Renal cortex interstitium (tissue), 11 donors: ENCODE data around the gene ABCG1. TPM values are rescaled to one million over a fixed set of nuclear protein-coding genes. Genes with fewer than 3 reads are reported as not detected.
"Not testable (repeated sequence)": the region's sequence is repeated elsewhere in the genome, so short reads cannot be mapped to it uniquely, and the experiment has no call there.

ENCODE experiments used
- DNase-seq, 11 donors: peaks; one replicate each; pipeline ENCODE4 v3.0.0-alpha.2; 2013; ENCODE audit warnings: low read depth in 9 of 11, low spot score in 4 of 11; ENCODE audit errors: extremely low read depth in 1 of 11
- polyA plus RNA-seq, 3 donors: library from polyadenylated mRNA; unstranded; fragments of 120-200 nt; gene quantifications; one replicate each; pipeline ENCODE4 v1.2.1, GENCODE V29; 2013; ENCODE audit not compliant: insufficient read length in 3 of 3

The ABCG1 gene
- polyA plus RNA-seq, 3 donors, result 8.0 to 14.1 (median 9.3) TPM

DNA sequence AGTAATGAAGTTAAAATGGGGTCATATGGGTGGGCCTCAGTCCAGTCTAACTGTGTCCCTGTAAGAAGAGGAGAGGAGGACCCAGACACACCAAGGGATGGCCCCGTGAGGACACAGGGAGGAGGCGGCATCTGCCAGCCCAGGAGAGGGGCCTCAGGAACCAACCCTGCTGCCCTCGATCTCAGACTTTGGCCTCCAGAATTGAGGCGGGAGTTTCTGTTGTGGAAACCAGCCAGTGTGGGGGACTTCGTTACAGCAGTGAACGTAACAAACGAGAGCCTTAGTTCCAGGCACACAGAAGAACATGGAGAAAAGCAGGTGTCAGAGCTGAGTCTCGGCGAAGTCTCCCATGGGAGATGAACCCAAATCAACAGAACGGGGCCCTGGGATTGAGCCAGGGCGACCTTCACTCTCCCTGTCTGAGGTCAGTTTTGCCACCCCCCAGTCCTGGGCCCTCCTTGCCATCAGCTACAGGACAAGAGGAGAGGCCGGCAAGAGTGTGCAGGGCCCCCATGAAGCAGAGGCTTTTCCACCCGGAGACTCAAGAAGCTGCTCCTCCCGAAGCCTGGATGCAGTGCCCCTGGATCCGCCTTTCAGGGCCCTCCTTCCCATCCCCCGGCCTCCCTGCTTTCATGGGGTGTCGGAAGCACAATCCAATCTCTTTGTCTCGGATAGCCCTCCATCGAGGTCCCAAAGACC lies 59.7 kb downstream of the ABCG1 start:
- no peak for DNase-seq

DNA sequence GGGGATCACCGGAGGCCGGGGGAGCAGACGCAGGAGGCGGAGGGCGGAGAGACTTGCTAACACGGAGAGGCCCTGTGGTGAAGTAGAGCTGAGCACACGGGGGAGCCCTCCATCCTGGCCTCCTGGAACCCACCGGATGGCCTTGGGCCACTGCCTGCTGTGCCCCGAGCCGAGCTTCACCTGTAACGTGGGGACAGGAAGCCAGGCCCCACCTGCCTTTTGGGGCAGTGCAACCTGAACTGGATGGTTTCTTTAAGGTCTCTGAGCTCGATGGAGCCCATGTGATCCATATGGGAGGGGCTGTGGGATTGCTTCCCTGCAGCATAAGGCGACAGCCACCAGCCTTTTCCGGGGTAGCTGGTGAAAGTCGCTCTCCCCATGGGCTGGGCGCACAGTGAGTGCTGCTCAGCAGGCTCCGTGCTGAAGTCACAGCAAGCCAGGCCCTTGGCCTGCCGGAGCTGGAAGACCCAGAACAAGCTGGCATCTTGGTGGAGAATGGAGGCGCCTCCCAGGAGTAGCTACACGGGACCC lies 60.5 kb downstream of the ABCG1 start:
- DNase-seq, result no peak

DNA sequence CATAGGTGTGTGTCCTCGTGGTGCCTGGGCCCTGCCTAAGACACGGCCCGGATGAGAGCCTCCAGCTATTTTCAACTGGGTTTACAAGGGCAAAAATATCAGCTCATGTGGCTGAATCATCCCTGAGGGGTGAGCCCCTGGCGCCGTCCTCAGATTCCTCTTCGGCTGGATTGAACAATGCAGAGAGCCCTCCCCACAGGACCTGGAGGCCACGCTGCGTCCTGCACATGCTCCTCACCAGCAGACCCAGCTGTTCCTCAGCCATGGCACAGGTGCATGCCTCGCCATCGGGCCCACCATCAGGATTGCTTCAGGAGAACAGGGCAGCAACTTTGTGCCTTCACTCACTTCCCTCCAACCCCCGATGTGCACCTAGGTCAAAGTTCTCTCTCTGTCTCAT lies 60.9 kb downstream of the ABCG1 start:
- DNase-seq, result no peak

DNA sequence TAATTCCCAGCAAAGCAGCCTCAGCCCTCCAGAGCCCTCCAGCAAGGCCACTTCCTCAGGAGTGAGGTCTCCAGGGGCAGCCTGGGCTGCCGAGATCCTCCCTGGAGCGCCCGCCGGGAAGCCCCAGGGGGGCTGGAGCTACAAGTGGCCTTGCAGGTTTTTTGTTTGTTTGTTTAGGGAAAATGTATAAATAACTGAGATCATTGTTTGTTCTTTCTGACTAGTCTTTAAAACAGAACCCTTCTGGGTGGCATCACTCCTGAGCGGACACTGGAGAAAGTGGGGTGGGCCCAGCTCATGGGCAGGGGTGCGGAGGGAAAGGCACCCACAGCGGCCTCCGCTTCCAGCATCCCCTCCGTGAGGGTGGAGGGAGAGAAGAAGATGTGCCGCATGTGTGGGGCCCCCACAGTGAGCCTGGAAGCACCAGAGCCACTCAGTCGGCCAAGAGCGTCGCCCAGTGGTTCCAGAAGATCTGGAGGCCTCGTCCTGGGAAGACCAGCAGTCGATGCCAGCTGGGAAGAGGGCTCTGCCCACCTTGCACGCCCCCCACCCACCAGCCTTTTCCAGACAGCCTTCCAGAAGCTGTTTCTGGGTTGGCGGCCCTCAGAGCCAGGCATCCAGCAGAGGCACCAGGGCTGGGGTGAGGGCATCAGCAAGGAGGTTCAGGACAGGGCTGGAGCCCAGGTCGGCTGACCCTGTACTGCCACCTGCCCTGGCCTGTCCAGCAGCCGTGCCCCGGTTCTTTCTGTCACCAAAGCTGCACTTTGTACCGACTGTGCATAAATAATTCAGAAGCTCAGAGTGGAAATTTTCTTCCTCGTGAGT lies 61.6 kb downstream of the ABCG1 start:
- no peak for DNase-seq

DNA sequence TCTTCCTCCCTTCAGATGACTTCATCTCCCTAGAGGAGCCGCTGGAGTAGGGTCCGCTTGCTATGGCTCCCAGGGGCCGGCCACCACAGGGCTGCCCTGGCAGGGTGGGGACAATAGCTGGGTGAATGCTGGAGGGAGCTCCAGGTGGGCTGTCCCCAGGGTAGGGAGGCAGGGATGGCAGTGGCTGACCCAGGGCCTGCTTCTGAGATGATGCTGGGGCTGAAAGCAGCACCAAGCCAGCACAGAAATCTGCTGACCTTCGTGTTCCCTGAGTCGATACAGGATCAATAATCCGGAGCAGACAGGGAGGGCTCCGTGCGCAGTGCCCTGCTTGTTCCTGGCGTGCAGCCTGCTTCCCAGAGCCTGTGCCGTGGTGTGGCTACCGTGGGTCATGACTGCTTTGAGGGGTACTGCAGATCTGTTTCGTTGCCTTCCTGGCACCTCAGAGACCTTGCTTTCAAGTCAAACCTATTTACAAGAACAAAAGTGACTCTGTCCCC lies 62.3 kb downstream of the ABCG1 start:
- DNase-seq, result no peak

DNA sequence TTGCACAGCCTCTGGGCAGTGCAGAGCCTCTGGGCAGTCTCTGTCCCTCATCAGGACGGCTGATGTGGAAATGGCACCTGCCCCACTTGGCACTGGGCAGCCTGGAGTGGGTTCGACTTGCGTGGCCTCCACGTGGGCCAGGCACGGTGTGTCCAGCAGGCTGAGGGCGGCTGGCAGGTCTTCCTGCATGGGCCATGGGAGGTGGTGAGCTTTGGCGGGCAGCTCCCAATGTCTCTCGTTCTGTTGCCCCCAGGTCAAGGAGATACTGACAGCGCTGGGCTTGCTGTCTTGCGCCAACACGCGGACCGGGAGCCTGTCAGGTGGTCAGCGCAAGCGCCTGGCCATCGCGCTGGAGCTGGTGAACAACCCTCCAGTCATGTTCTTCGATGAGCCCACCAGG lies 63.1 kb downstream of the ABCG1 start:
- no peak for DNase-seq

DNA sequence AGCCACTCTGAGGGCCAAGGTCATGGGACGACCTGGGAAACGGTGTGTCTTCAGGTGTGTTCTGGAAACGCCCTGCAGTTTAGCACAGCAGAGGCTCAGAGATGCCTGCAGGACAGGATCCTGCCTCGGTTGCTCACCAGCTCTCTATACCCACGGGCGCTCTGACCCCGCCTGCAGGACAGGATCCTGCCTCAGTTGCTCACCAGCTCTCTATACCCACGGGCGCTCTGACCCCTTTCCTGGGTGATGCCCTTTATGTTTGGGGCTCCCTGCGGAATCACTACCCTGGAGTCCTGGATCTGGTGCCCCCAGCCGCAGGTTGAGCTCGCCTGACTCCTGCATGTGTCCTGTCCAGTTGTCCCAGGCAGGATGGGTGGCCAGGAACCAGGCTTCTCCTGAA lies 63.8 kb downstream of the ABCG1 start:
- no peak for DNase-seq

DNA sequence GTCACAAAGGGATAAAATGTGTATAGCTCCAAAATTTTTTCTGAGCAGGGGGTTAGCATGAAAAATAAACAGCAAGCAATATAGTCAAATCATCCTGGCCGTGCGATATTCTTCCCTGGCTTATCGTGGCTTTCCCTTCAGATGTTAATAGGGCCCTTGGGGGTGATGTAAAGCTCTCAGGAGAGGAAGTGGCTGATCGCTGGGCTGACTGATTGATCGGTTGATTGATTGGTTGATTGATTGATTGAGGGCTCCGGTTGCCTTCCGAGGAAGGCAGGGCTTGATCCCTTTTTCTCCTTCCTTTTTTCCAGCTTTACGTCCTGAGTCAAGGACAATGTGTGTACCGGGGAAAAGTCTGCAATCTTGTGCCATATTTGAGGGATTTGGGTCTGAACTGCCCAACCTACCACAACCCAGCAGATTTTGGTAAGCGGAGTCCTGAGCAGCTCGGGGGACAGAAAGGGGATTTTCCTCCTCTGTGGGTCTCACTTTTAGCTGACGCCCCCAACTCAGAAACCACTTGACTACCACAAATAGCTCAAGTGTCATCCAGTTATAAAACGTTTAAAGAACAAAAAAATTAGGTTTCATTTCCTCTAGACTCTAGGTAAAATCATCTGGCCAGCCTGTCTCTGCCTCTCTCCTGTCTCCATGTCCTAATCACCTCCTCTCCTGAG lies 66.8 kb downstream of the ABCG1 start:
- DNase-seq, result no peak

DNA sequence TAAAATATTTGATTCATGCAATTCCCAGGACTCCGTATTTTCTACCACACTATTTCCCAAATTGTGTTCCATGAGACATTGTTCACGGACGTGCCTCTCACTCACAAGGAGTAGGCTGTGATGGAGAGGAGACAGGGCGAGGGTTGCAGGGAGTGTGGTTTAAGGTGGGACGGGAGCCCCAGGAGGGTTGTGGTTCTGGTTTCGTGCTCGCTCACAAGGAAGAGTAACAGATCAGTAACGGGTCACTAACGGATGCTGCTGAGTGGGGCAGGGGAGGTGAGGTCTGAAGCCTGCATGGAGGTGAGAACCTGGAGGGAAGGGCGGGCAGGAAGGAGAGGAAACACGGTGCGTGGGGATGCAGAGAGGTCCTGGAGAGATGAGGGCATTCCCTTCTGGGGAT lies 67.5 kb downstream of the ABCG1 start:
- no peak for DNase-seq

DNA sequence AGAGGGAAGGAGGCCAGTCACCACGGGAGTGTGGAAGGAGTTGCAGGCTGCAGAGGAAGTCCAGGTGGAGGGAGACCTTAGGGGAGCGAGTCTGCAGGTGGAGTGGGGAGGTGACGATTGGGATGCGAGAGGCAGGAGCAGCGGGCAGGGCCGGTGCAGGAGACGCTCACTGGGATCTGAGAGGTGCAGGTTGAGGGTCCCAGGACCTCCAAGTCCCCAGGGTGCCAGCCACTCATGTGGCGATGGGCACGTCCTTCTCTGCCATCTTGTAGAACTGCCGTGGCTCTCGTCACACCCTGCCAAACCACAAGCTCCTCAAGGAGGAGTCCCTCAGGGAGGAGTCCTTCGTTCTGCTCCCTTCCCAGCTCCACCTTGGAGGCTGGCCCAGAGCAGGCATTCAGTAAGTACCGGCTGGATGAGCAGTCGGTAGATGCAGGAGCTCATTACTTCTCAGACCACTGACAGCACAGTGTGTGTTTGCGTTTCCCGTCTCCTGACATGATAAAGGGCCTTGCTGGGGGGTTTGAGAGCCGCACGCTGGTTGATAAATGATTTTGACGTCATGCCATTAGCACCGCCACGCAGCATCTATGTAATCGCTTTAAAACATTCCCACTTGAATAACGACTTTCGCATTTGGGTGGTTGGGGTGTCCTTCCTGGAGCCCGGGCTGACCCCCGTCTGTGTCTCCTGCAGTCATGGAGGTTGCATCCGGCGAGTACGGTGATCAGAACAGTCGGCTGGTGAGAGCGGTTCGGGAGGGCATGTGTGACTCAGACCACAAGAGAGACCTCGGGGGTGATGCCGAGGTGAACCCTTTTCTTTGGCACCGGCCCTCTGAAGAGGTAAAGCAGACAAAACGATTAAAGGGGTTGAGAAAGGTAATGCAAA lies 68.5 kb downstream of the ABCG1 start:
- no peak for DNase-seq

DNA sequence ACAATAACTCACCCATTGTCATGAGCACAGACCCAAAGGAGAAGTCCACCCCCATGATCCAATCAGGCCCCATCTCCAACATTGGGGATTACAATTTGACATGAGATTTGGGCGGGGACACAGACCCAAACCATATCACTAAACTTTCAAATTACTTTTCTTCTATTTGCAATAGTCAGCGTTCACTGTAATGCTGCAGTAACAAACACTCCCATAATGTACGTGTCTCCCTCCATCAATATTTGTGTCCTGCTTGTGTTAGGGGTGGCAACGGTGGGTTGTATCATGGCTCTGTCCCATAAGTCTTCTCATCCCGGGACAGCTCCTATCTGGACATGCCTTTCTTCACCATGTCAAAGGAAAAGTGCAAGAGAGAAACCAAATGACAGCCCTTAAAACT lies 70.0 kb downstream of the ABCG1 start:
- DNase-seq, result no peak

DNA sequence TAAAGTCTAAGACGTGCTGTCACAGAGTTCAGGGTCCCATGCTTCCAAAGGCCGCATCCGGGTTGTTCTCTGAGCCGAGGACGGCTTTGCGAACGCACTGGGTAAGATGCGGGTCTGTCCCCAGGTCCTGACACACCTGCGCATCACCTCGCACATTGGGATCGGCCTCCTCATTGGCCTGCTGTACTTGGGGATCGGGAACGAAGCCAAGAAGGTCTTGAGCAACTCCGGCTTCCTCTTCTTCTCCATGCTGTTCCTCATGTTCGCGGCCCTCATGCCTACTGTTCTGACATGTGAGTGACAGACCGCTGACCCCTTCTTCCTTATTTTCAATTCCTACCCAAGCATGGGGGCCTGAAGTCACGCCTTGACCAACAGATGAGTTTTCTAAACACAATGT lies 71.0 kb downstream of the ABCG1 start:
- DNase-seq, result no peak

DNA sequence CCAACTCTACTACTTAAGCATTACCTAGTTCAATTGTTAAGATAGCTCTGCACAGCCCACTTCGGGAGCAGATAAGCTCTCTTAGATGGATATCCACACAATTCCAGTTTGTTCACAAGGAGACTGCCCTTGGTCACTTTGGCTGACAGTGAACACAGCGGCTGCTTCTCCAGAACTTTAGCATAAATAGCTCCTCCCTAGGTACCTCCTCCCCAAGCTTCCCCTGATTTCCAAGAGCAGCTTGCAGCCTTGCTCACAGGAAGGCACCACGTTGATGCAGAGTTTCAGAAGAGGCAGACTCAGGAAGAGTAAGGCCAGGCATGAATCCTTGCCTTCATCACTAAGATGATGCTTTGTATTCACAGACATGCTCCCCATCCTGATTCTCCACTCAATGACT lies 71.6 kb downstream of the ABCG1 start:
- DNase-seq, result no peak

DNA sequence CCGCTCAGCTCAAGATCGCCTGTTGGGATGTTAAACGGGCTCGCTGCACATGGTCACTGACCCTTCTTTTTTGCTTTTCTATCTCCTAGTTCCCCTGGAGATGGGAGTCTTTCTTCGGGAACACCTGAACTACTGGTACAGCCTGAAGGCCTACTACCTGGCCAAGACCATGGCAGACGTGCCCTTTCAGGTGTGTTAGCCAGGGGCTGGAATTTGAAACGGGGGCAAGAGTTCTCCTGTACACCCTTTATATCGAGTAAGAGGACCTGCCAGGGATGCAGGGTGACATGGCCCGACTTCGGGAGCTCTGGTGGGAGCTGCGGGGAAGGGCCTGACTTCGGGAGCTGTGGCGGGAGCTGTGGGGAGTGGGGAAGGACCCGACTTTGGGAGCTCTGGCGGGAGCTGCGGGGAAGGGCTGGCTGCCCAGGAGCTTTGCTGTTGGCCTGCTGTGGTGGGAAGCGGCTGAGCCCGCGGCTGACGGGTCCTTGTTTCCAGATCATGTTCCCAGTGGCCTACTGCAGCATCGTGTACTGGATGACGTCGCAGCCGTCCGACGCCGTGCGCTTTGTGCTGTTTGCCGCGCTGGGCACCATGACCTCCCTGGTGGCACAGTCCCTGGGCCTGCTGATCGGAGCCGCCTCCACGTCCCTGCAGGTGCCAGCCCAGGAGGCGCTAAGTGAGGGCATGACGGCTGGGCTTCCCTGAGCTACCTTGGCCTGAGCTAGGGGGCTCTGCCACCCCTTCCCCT lies 72.2 kb downstream of the ABCG1 start:
- DNase-seq, result no peak

DNA sequence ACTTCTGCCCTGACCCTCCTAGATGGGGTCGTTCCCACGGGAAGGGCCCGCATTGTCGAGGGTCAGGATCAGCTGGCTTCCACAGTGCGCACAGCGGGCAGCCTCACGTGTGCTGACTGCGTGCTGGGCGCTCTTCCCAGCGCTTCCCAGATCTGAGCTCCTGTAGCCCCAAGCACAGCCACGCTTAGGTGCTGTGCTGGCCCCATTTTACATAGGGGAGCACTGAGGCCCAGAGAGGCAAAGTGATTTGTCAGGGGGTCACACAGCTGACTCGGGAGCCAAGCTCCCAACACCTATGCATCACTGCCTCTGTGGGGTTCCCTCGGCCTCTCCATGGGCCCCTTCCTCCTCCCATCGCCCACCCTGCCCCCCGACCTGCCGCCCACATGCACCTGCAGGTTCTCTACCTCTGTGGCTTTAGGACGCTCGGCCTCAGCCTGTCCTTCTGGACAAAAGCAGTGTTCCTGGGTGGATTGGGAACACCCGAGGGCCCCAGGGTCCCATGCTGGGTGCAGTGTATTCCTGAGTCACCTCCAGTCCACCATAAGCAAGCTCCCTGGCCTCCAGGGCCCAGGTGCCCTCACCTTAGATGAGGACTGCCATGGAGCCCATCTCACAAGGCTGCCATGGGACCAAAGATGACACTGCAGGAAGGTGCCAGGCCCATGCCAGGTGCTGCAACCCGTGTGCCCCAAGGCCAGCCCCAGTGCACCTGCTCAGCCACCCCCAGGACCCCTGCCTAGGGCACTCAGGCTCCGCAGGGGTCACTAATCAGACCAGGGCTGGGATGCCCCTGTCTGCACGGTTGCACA lies 73.0 kb downstream of the ABCG1 start:
- DNase-seq, result no peak

DNA sequence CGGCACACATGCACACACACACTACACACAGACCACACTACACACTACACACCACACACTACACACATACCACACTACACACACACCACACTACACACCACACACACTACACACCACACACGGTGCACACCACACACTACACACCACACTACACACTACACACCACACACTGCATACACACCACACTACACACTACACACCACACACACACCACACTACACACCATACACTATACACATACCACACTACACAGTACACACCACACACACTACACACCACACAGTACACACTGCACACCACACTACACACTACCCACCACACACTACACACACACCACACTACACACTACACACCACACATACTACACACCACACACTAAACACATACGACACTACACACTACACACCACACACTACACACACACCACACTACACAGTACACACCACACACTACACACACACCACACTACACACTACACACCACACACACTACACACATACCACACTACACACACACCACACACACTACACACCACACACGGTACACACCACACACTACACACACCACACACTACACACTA lies 73.7 kb downstream of the ABCG1 start:
- DNase-seq, result not testable (repeated sequence)

DNA sequence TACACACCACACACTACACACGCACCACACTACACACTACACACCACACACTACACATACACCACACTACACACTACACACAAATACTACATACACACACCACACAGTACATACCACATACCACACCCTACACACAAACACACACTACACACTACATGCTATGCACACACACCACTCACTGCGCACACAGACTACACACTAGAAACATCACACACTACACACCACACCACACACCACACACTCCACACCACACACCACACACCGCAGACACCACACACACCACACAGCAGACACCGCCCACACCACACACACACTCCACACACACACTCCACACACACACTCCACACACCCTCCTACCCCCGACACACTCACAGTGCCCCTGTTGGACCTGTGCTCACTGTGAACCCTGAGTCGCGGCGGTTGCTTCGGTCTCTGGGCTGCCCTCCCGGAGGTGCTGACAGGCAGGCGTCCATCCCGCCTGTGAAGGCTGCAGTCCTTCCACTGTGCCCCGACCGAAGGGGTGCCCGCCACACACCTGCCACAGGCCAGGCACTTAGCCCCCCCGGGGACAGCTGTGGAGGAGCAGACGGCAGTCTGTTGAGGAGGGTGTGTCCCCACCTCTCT lies 74.8 kb downstream of the ABCG1 start:
- DNase-seq, result no peak
